Stimulated activated CD4-positive, alpha-beta T cell treated with anti-CD3 and anti-CD28 coated beads, Interleukin-2, amount 100 ng/mL, for 24 hours (primary cell): ENCODE results near the gene TEX14.
"Not testable (repeated sequence)": the region's sequence is repeated elsewhere in the genome, so short reads cannot be mapped to it uniquely, and the experiment has no call there.

ENCODE experiments used
- DNase-seq, 2 donors: peaks; one replicate each; pipeline ENCODE4 v3.0.0-alpha.2; 2020

The TEX14 gene

DNA sequence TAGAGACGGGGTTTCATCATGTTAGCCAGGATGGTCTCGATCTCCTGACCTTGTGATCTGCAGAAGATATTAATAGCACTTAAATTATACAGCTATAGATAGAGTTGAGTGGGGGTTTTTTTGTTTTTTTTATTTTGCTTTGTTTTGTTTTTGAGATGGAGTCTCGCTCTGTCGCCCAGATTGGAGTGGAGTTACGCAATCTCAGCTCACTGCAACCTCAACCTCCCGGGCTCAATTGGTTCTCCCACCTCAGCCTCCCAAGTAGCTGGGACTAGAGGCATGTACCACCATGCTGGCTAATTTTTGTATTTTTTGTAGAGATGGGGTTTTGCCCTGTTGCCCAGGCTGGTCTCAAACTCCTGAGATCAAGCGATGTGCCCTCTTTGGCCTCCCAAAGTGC lies 1.8 kb downstream of the TEX14 start:
- not testable (repeated sequence) for DNase-seq

GRCh38 chr17:58688521-58688920 lies 3.3 kb downstream of the TEX14 start:
- DNase-seq = no peak

DNA sequence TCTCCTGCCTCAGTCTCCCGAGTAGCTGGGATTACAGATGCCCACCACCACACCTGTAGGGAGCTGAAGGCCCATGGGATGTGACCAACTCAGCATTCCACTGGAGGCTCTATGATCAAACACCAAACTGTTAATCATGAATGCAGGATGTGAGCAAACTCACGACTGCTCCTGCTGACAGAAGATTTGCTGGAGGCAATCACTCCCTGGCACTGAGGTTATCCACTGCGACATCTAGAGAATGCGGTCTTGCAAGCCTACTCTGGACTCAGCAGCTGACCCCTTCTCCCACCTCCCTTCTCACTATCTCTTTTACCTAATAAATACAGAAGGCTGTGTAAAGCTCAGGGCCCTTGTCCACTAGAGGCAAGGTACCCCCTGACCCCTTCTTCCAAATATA lies 4.9 kb downstream of the TEX14 start:
- no peak for DNase-seq

DNA sequence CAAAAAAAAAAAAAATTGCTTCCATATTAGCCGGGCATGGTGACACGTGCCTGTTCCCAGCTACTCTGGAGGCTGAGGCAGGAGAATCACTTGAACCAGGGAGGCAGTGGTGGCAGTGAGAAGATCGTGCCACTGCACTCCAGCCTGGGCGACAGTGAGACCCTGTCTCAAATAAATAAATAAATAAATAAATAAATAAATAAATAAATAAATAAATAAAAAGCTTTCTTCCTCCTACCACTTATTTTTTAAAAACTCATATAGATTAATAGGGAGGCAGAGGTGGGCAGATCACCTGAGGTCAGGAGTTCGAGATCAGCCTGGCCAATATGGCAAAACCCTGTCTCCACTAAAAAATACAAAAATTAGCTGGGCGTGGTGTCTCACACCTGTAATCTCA lies 7.4 kb downstream of the TEX14 start:
- not testable (repeated sequence) for DNase-seq

DNA sequence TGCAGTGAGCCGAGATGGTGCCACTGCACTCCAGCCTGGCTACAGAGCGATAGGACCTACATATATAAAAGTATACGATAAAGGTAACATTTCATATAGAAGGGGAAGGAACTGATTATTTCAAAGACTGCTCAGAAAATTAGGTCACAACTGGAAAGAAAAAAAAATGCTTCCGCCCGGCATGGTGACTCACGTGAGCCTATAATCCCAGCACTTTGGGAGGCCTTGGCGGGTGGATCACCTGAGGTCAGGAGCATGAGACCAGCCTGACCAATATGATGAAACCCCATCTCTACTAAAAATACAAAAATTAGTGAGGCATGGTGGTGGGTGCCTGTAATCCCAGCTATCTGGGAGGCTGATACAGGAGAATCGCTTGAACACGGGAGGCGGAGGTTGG lies 7.8 kb downstream of the TEX14 start:
- no peak for DNase-seq

DNA sequence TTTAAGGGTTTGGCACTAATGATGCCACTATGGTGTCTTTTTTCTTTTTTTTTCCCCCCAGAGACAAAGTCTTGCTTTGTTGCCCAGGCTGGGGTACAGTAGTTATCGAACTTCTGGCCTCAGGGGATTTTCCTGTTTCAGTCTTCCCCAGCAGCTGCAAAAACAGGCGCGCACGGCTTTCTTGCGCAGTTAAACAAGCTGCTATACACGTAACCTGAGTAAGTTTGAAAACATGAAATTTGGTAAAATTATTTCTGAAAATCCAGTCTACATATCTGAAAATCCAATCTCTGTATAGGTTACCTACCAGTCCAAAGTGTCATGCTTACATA lies 11.8 kb downstream of the TEX14 start:
- no peak for DNase-seq

- DNase-seq = no peak
These were observed 12.4 kb downstream of the TEX14 start for GRCh38 chr17:58679263-58680037.

DNA sequence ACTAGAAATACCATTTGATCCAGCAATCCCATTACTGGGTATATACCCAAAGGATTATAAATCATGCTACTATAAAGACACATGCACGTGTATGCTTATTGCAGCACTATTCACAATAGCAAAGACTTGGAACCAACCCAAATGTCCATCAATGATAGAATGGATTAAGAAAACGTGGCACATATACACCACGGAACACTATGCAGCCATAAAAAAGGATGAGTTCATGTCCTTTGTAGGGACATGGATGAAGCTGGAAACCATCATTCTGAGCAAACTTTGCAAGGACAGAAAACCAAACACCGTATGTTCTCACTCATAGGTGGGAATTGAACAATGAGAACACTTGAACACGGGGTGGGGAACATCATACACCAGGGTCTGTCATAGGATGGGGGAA lies 13.6 kb downstream of the TEX14 start:
- not testable (repeated sequence) for DNase-seq

GRCh38 chr17:58677194-58677880 lies 14.5 kb downstream of the TEX14 start:
- no peak for DNase-seq

GRCh38 chr17:58671969-58672368 lies 19.9 kb downstream of the TEX14 start:
- DNase-seq = no peak

DNA sequence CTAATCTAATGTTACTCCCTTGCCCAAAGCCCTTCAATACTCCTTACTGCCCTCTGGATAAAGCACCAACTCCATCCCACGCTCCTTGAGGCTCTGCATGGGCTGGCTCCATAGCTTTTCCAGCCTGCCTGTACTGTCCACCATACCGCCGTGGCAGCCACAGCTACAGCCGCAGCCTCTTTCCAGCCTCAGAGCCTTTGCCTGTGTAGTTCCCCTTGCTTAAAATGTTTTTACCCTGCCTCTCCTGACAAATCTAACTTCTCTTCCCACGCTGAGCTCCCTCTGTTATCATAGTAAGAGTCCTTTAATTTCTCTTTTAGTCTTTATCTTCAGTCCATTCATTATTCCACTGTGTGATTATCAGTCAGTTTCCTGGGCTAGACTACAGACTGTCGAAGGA lies 22.0 kb downstream of the TEX14 start:
- DNase-seq = no peak

DNA sequence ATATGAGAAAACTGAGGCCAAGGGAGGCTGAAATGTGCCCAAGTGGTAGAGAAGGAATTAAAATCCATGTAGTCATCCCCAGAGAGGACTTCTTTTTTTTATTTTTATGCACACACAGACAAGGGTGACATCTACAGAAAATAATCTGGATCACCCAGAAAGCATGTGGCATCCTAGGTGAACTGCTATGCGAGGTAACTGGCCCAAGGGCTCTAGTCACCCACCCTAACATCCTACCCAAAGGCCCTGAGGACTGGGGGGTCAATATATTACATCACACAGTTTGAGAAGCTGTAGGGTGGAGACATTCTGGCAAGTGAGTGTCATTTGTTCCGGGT lies 23.3 kb downstream of the TEX14 start:
- no peak for DNase-seq

DNA sequence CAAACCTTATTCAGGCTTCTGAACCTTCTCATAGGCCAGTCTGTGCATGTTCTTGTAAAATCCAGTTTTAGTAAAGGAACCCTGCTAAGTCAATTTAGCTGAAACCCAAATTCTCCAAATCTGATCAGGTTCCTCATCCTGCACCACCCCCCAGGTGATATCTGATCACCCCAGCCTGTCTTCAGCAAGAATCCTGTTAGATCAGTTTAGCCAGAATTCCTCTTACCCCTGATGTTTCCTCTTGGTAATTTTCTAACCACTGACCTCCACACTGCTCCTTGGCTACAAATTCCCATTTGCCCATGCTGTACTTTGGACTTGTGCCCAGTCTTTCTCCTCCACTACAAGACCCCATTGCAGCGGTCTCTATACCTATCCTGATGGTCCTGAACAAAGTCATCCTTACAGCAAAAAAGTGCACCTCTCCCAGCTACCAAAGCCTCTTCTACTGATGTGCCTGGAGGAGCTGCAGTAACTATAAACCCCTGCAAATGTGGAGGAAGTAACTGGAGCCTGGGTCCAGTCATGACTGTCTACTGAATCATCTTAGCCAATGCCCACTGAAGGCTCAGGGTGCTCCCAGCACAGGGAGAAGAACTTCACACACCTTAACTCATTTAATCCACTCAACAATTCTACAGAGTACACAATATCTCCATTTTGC lies 23.8 kb downstream of the TEX14 start:
- DNase-seq = no peak

- peak; percentile 33 to 57 for DNase-seq
These were observed 25.0 kb downstream of the TEX14 start for GRCh38 chr17:58666858-58667267.

- DNase-seq = no peak
These were observed 25.6 kb downstream of the TEX14 start for GRCh38 chr17:58665946-58666857.

DNA sequence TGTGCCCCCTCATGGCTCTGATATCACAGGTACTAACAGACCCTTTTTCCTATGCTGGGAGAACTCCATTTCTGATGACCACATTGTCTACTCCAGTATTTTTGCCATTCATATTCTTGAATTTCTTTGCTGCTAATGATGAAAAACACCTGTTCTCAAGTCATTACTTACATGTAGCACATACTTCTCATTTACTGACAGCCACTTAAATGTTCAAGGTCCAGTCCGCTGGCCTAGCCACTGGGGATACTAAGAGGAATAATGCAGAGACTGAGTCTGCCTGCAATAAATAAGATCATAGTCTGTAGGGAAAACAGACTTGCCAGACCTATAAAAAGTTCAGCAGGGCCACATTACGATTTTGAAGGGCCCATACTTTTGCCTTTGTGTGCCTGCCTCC lies 27.5 kb downstream of the TEX14 start:
- DNase-seq = no peak

GRCh38 chr17:58661499-58661898 lies 30.3 kb downstream of the TEX14 start:
- no peak for DNase-seq

- no peak for DNase-seq
These were observed 31.2 kb downstream of the TEX14 start for GRCh38 chr17:58660621-58661020.

GRCh38 chr17:58659714-58660084 lies 32.1 kb downstream of the TEX14 start:
- DNase-seq = not testable (repeated sequence)

GRCh38 chr17:58658804-58659713 lies 32.8 kb downstream of the TEX14 start:
- DNase-seq = peak; percentile 69 to 81

DNA sequence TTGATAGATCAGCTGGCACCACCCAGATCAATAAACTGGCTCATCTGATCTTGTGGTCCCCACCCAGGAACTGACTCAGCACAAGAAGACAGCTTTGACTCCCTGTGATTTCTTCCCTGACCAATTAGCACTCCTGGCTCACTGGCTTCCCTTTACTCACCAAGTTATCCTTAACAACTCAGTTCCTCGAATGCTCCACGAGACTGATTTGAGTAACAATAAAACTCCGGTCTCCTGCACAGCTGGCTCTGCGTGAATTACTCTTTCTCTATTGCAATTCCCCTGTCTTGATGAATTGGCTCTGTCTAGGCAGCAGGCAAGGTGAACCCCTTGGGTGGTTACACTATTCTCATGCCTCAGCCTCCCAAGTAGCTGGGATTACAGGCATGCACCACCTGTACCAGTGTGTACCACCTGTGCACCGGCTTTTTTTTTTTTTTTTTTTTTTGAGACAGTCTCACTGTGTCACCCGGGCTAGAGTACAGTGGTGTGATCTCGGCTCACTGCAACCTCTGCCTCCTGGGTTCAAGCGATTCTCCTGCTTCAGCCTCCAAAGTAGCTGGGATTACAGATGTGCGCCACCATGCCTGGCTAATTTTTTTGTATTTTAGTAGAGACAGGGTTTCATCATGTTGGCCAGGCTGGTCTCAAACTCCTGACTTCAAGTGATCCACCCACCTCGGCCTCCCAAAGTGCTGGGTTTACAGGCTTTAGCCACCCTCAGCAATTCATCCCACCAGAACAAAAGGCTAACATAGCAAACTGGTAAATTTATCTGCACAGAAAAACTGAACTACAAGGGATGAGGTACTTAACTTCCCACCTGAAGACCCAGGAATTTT lies 33.7 kb downstream of the TEX14 start:
- DNase-seq = not testable (repeated sequence)
